ENCODE data around the gene PPP5C. TPM values are rescaled to one million over a fixed set of nuclear protein-coding genes. Genes with fewer than 3 reads are reported as not detected.

PPP5C gene
- polyA plus RNA-seq, 3 donors = 9.9 to 76.3 (median 12.6) TPM

GRCh38 chr19:46353730-46354528 lies 7.0 kb downstream of the PPP5C start:
- Mint-ChIP-seq H3K4me1 (peaks cover 33% of the 10 kb centered on the region), H3K9me3 (peaks cover 0 to 3% (median 0%) of the 10 kb centered on the region in 7 donors), H3K36me3 (peaks cover 43 to 57% of the 10 kb centered on the region in 2 donors), H3K27ac (no peak overlapping the region), H3K27me3 (ENCODE audit: low read depth in 3 of 3) (peaks cover 0 to 4% (median 0%) of the 10 kb centered on the region in 3 donors), H3K4me3 (no peak overlapping the region)
- intact Hi-C loops (cut with micrococcal nuclease) = no loop called here
- Histone ChIP-seq H3K4me3 (replicated peaks in 1 of 3; ENCODE audit: low read depth in 2 of 3, low read length in 3 of 3) (no peak overlapping the region), H3K9ac (ENCODE audit: insufficient read depth, low read length, poor library complexity, severe bottlenecking) (no peak overlapping the region), H2AFZ (ENCODE audit: insufficient read depth, low read depth, low read length, poor library complexity, severe bottlenecking) (no peak overlapping the region), H3K4me1 (ENCODE audit: control insufficient read depth in 1 of 2, insufficient read depth in 2 of 2, low read length in 2 of 2) (peaks cover 31 to 33% of the 10 kb centered on the region in 2 donors), H3K36me3 (replicated peaks in 1 of 2; ENCODE audit: control insufficient read depth in 1 of 2, insufficient read depth in 2 of 2, low read length in 2 of 2) (peaks cover 30 to 55% of the 10 kb centered on the region in 2 donors), H3K79me2 (ENCODE audit: insufficient read depth, low read length) (peaks cover 51% of the 10 kb centered on the region), H4K20me1 (ENCODE audit: insufficient read depth, low read length) (peaks cover 27% of the 10 kb centered on the region), H3K4me2 (replicated peaks; ENCODE audit: extremely low read depth, low read length, poor library complexity, severe bottlenecking) (no peak overlapping the region), H3K27ac (ENCODE audit: low read depth in 1 of 2, low read length in 2 of 2) (no peak overlapping the region), H3K27me3 (ENCODE audit: control insufficient read depth in 2 of 2, insufficient read depth in 2 of 2, low read length in 2 of 2) (no peaks in the 10 kb centered on the region), H3K9me3 (replicated peaks in 1 of 2; ENCODE audit: control insufficient read depth in 1 of 2, insufficient read depth in 1 of 2, low read length in 2 of 2) (no peaks in the 10 kb centered on the region)
- DNase-seq = no peak
- no peak for TF ChIP-seq CTCF (IDR thresholded peaks at IDR 0.05)
- 93% methylated on average over 23 of the region's 28 CpGs for WGBS (ENCODE audit: insufficient coverage)

- peaks cover 47 to 64% of the 10 kb centered on the region in 2 donors for H3K36me3 Mint-ChIP-seq
- 96% methylated on average over 12 of the region's 23 CpGs for WGBS (ENCODE audit: insufficient coverage)
- H3K9me3 Mint-ChIP-seq = no peaks in the 10 kb centered on the region
- no peak overlapping the region for H3K4me3 ChIP-seq (replicated peaks in 1 of 3; ENCODE audit: low read depth in 2 of 3, low read length in 3 of 3)
- H3K79me2 ChIP-seq (ENCODE audit: insufficient read depth, low read length) = peaks cover 42% of the 10 kb centered on the region
- peaks cover 30 to 58% of the 10 kb centered on the region in 2 donors for H3K36me3 ChIP-seq (replicated peaks in 1 of 2; ENCODE audit: control insufficient read depth in 1 of 2, insufficient read depth in 2 of 2, low read length in 2 of 2)
- H3K27ac Mint-ChIP-seq = peak overlapping the region in 2 of 7 donors; percentile 27 to 78
- H4K20me1 ChIP-seq (ENCODE audit: insufficient read depth, low read length) = peaks cover 29% of the 10 kb centered on the region
- no peak overlapping the region for H2AFZ ChIP-seq (ENCODE audit: insufficient read depth, low read depth, low read length, poor library complexity, severe bottlenecking)
- intact Hi-C loops (cut with micrococcal nuclease) = no loop called here
- H3K4me3 Mint-ChIP-seq = no peak overlapping the region
- H3K27me3 ChIP-seq (ENCODE audit: control insufficient read depth in 2 of 2, insufficient read depth in 2 of 2, low read length in 2 of 2) = no peaks in the 10 kb centered on the region
- no peaks in the 10 kb centered on the region for H3K9me3 ChIP-seq (replicated peaks in 1 of 2; ENCODE audit: control insufficient read depth in 1 of 2, insufficient read depth in 1 of 2, low read length in 2 of 2)
- H3K4me1 Mint-ChIP-seq = peaks cover 17% of the 10 kb centered on the region
- H3K27ac ChIP-seq (ENCODE audit: low read depth in 1 of 2, low read length in 2 of 2) = no peak overlapping the region
- no peak overlapping the region for H3K4me2 ChIP-seq (replicated peaks; ENCODE audit: extremely low read depth, low read length, poor library complexity, severe bottlenecking)
- H3K27me3 Mint-ChIP-seq (ENCODE audit: low read depth in 3 of 3) = peaks cover 0 to 2% (median 0%) of the 10 kb centered on the region in 3 donors
- peaks cover 16 to 17% of the 10 kb centered on the region in 2 donors for H3K4me1 ChIP-seq (ENCODE audit: control insufficient read depth in 1 of 2, insufficient read depth in 2 of 2, low read length in 2 of 2)
- no peak overlapping the region for H3K9ac ChIP-seq (ENCODE audit: insufficient read depth, low read length, poor library complexity, severe bottlenecking)
- no peak for TF ChIP-seq CTCF (IDR thresholded peaks at IDR 0.05)
- no peak for DNase-seq
Measured at GRCh38 chr19:46355234-46356148, 8.6 kb downstream of the PPP5C start.
